Measurements from ENCODE around the gene OR10A3. TPM values are rescaled to one million over a fixed set of nuclear protein-coding genes. Genes with fewer than 3 reads are reported as not detected.
A peak's percentile ranks its signal among the peaks of the same experiment; 100 is the strongest.
"Not testable (repeated sequence)": the region's sequence is repeated elsewhere in the genome, so short reads cannot be mapped to it uniquely, and the experiment has no call there.

The OR10A3 gene
- not detected for total RNA-seq
- total RNA-seq (2013), result not detected
- total RNA-seq, result 0 reads per million in 29 experiments

- H3K9me3 Mint-ChIP-seq, result peaks cover 9 to 26% (median 24%) of the 10 kb centered on the region in 3 donors
- no peaks in the 10 kb centered on the region for H3K36me3 Mint-ChIP-seq
- ChIA-PET CTCF (no interaction called here), POLR2A (no interaction called here)
- no peak within 1 kb of the TSS for H3K4me3 ChIP-seq (ENCODE audit: control insufficient read depth in 1 of 2, extremely low read depth in 1 of 2, low read length in 1 of 2)
- H3K27me3 ChIP-seq (replicated peaks in 1 of 2; ENCODE audit: control insufficient read depth in 2 of 2, extremely low read depth in 1 of 2, insufficient read depth in 2 of 2, low read length in 1 of 2), result peaks cover 0 to 14% of the 10 kb centered on the region in 2 experiments
- peaks cover 14% of the 10 kb centered on the region in 2 donors for H3K27me3 Mint-ChIP-seq
- H3K27ac ChIP-seq (ENCODE audit: low read length), result no peak within 1 kb of the TSS
- H3K4me1 ChIP-seq (ENCODE audit: control insufficient read depth in 1 of 2, extremely low read depth in 1 of 2, insufficient read depth in 2 of 2, low read length in 2 of 2), result no peaks in the 10 kb centered on the region
- DNase-seq (no peak), ATAC-seq (replicated peaks in 1 of 4) (no peak)
- no CpG with 5 or more reads among the region's 2 CpGs for WGBS (ENCODE audit: insufficient coverage)
- no peak within 1 kb of the TSS for H3K27ac Mint-ChIP-seq
- H3K9me3 ChIP-seq, result no peaks in the 10 kb centered on the region
- no peak within 1 kb of the TSS for H3K4me3 Mint-ChIP-seq
- H3K36me3 ChIP-seq (ENCODE audit: control insufficient read depth in 2 of 2, extremely low read depth in 1 of 2, insufficient read depth in 1 of 2, low read length in 1 of 2), result no peaks in the 10 kb centered on the region
- H3K4me1 Mint-ChIP-seq, result no peaks in the 10 kb centered on the region
Measured at GRCh38 chr11:7941608-7942007, at the start of gene OR10A3. Gene OR10A3, minus strand, starts transcription at chr11:7941708. Its CDS starts 2,188 bp downstream, at chr11:7939520.

GRCh38 chr11:7987560-7987883 lies 46.0 kb upstream of the OR10A3 start:
- H3K27ac ChIP-seq (ENCODE audit: low read length), result peak overlapping the region; percentile 71
- not testable (repeated sequence) for H3K9me3 Mint-ChIP-seq; H3K9me3 ChIP-seq; H3K27me3 ChIP-seq (replicated peaks in 1 of 2; ENCODE audit: control insufficient read depth in 2 of 2, extremely low read depth in 1 of 2, insufficient read depth in 2 of 2, low read length in 1 of 2); DNase-seq; H3K27me3 Mint-ChIP-seq
- 0% methylated on average over 1 of the region's 13 CpGs for WGBS (ENCODE audit: insufficient coverage)
- peak overlapping the region; percentile 67 to 70 for H3K4me3 ChIP-seq (ENCODE audit: control insufficient read depth in 1 of 2, extremely low read depth in 1 of 2, low read length in 1 of 2)
- CTCF ChIA-PET, result interaction anchor here (0.5 to 2.4 kb wide), 19 partner anchors 9 to 1597 kb away, joined by 3 to 28 read pairs (median 5); partner anchors contain the start of gene SMPD1 (in 1 of the 2)
- H3K36me3 ChIP-seq (ENCODE audit: control insufficient read depth in 2 of 2, extremely low read depth in 1 of 2, insufficient read depth in 1 of 2, low read length in 1 of 2), result peaks cover 0 to 29% of the 10 kb centered on the region in 2 donors
- POLR2A ChIA-PET, result interaction anchor here in 1 of 2 donors (0.5 to 1.0 kb wide), 7 partner anchors 31 to 1597 kb away, joined by 3 to 9 read pairs (median 4); partner anchors contain the start of genes ARFIP2, SMPD1 and TIMM10B
- ATAC-seq (replicated peaks in 1 of 4), result peak in 1 of 4 experiments; percentile 11
- H3K4me1 ChIP-seq (ENCODE audit: control insufficient read depth in 1 of 2, extremely low read depth in 1 of 2, insufficient read depth in 2 of 2, low read length in 2 of 2), result peaks cover 20 to 21% of the 10 kb centered on the region in 2 experiments
- peaks cover 22% of the 10 kb centered on the region for H3K36me3 Mint-ChIP-seq
- peak overlapping the region; percentile 50 to 99 for H3K27ac Mint-ChIP-seq
- H3K4me3 Mint-ChIP-seq, result peak overlapping the region; percentile 88 to 97 (median 92)
- H3K4me1 Mint-ChIP-seq, result peaks cover 45 to 56% (median 47%) of the 10 kb centered on the region in 3 donors

GRCh38 chr11:7986768-7987559 lies 45.5 kb upstream of the OR10A3 start, which contains the start of gene EIF3F:
Gene EIF3F, plus strand, starts transcription at chr11:7987337. Its CDS starts 16 bp downstream, at chr11:7987353.
- no peaks in the 10 kb centered on the region for H3K9me3 Mint-ChIP-seq
- CTCF ChIA-PET, result interaction anchor here (0.5 to 2.4 kb wide), 26 partner anchors 9 to 1597 kb away, joined by 3 to 28 read pairs (median 4); partner anchors contain the start of genes RIC3 (in 1 of the 2) and SMPD1 (in 1 of the 2)
- Histone ChIP-seq H3K36me3 (ENCODE audit: control insufficient read depth in 2 of 2, extremely low read depth in 1 of 2, insufficient read depth in 1 of 2, low read length in 1 of 2) (peaks cover 0 to 23% of the 10 kb centered on the region in 2 donors), H3K9me3 (no peaks in the 10 kb centered on the region), H3K4me3 (ENCODE audit: control insufficient read depth in 1 of 2, extremely low read depth in 1 of 2, low read length in 1 of 2) (peak within 1 kb of the TSS; percentile 67 to 70), H3K27ac (ENCODE audit: low read length) (peak within 1 kb of the TSS; percentile 71), H3K27me3 (replicated peaks in 1 of 2; ENCODE audit: control insufficient read depth in 2 of 2, extremely low read depth in 1 of 2, insufficient read depth in 2 of 2, low read length in 1 of 2) (no peaks in the 10 kb centered on the region), H3K4me1 (ENCODE audit: control insufficient read depth in 1 of 2, extremely low read depth in 1 of 2, insufficient read depth in 2 of 2, low read length in 2 of 2) (peaks cover 20 to 21% of the 10 kb centered on the region in 2 experiments)
- H3K27ac Mint-ChIP-seq, result peak within 1 kb of the TSS; percentile 99
- peaks cover 44 to 54% (median 47%) of the 10 kb centered on the region in 3 donors for H3K4me1 Mint-ChIP-seq
- H3K4me3 Mint-ChIP-seq, result peak within 1 kb of the TSS; percentile 88 to 97 (median 92)
- 1% methylated on average over 42 of the region's 47 CpGs for WGBS (ENCODE audit: insufficient coverage)
- H3K27me3 Mint-ChIP-seq, result no peaks in the 10 kb centered on the region
- POLR2A ChIA-PET, result interaction anchor here (0.5 to 1.0 kb wide), 8 partner anchors 31 to 1597 kb away, joined by 3 to 9 read pairs (median 4); partner anchors contain the start of genes ARFIP2 (in 1 of the 2), SMPD1 (in 1 of the 2) and TIMM10B (in 1 of the 2)
- ATAC-seq (replicated peaks in 1 of 4) (peak; percentile 97 to 98 (median 98)), DNase-seq (peak; percentile 72 to 98 (median 91))
- H3K36me3 Mint-ChIP-seq, result peaks cover 20% of the 10 kb centered on the region

- Histone ChIP-seq H3K27me3 (replicated peaks in 1 of 2; ENCODE audit: control insufficient read depth in 2 of 2, extremely low read depth in 1 of 2, insufficient read depth in 2 of 2, low read length in 1 of 2) (no peaks in the 10 kb centered on the region), H3K9me3 (no peaks in the 10 kb centered on the region), H3K36me3 (ENCODE audit: control insufficient read depth in 2 of 2, extremely low read depth in 1 of 2, insufficient read depth in 1 of 2, low read length in 1 of 2) (peaks cover 0 to 7% of the 10 kb centered on the region in 2 donors), H3K27ac (ENCODE audit: low read length) (no peak overlapping the region), H3K4me3 (ENCODE audit: control insufficient read depth in 1 of 2, extremely low read depth in 1 of 2, low read length in 1 of 2) (no peak overlapping the region), H3K4me1 (ENCODE audit: control insufficient read depth in 1 of 2, extremely low read depth in 1 of 2, insufficient read depth in 2 of 2, low read length in 2 of 2) (peaks cover 20 to 21% of the 10 kb centered on the region in 2 experiments)
- H3K27ac Mint-ChIP-seq, result no peak overlapping the region
- H3K27me3 Mint-ChIP-seq, result no peaks in the 10 kb centered on the region
- no peak for ATAC-seq (replicated peaks in 1 of 4)
- CTCF ChIA-PET, result interaction anchor here in 1 of 2 donors (0.7 kb wide), 1 partner anchor 94 kb away, joined by 3 read pairs; no protein-coding TSS in a partner anchor
- peaks cover 27 to 32% (median 28%) of the 10 kb centered on the region in 3 donors for H3K4me1 Mint-ChIP-seq
- no peak overlapping the region for H3K4me3 Mint-ChIP-seq
- POLR2A ChIA-PET, result interaction anchor here in 1 of 2 donors (0.6 kb wide), 2 partner anchors 9 to 1460 kb away, joined by 3 read pairs; no protein-coding TSS in a partner anchor
- DNase-seq, result no peak
- peaks cover 3% of the 10 kb centered on the region for H3K36me3 Mint-ChIP-seq
- WGBS (ENCODE audit: insufficient coverage), result 82% methylated on average over 6 of the region's 7 CpGs
- no peaks in the 10 kb centered on the region for H3K9me3 Mint-ChIP-seq
Measured at GRCh38 chr11:7983832-7984590, 42.5 kb upstream of the OR10A3 start.

- no peaks in the 10 kb centered on the region for H3K27me3 Mint-ChIP-seq
- H3K36me3 Mint-ChIP-seq, result no peaks in the 10 kb centered on the region
- Histone ChIP-seq H3K27me3 (replicated peaks in 1 of 2; ENCODE audit: control insufficient read depth in 2 of 2, extremely low read depth in 1 of 2, insufficient read depth in 2 of 2, low read length in 1 of 2) (no peaks in the 10 kb centered on the region), H3K36me3 (ENCODE audit: control insufficient read depth in 2 of 2, extremely low read depth in 1 of 2, insufficient read depth in 1 of 2, low read length in 1 of 2) (no peaks in the 10 kb centered on the region), H3K27ac (ENCODE audit: low read length) (no peak overlapping the region), H3K9me3 (no peaks in the 10 kb centered on the region), H3K4me3 (ENCODE audit: control insufficient read depth in 1 of 2, extremely low read depth in 1 of 2, low read length in 1 of 2) (no peak overlapping the region), H3K4me1 (ENCODE audit: control insufficient read depth in 1 of 2, extremely low read depth in 1 of 2, insufficient read depth in 2 of 2, low read length in 2 of 2) (peaks cover 7% of the 10 kb centered on the region in 2 experiments)
- DNase-seq, result no peak
- no peak for ATAC-seq (replicated peaks in 1 of 4)
- no peaks in the 10 kb centered on the region for H3K9me3 Mint-ChIP-seq
- no peak overlapping the region for H3K4me3 Mint-ChIP-seq
- no peak overlapping the region for H3K27ac Mint-ChIP-seq
- ChIA-PET CTCF (no interaction called here), POLR2A (interaction anchor here in 1 of 2 donors (0.6 kb wide), 1 partner anchor 39 kb away, joined by 7 read pairs; no protein-coding TSS in a partner anchor)
- no CpG with 5 or more reads among the region's 1 CpG for WGBS (ENCODE audit: insufficient coverage)
- H3K4me1 Mint-ChIP-seq, result peaks cover 13 to 19% (median 14%) of the 10 kb centered on the region in 3 donors
Measured at GRCh38 chr11:7982582-7983119, 41.1 kb upstream of the OR10A3 start.

Data from T-cell (primary cell).